Measurements from ENCODE around the gene DVL2.

The DVL2 gene

DNA sequence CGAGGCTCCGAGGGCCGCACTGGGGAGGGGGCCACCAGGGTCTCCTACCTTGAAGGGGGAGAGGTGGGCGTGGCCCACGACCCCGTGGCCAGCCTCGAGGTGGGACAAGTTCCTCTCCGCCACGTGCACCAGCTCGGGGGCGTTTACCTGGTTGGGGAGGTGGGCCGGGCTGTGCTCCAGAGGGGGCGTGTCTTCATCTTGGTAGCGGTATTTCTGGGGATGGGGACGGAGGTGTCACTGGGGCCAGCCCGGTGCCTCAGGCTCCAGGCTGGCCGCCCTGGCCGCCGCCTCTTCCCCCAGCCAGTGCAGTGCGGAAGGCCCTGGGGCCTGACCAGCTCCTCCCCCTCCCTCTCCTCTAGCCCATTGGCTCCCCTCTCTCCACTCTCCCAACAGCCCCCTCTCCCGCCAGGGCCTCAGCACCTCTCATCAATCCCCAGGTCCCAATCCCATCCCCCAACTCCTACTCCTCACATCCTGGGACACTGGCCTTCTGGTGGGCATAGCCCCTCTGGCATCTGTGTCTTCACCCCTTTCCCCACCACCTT lies 26.2 kb downstream of the DVL2 start:
- TF ChIP-seq, protein P1, sequence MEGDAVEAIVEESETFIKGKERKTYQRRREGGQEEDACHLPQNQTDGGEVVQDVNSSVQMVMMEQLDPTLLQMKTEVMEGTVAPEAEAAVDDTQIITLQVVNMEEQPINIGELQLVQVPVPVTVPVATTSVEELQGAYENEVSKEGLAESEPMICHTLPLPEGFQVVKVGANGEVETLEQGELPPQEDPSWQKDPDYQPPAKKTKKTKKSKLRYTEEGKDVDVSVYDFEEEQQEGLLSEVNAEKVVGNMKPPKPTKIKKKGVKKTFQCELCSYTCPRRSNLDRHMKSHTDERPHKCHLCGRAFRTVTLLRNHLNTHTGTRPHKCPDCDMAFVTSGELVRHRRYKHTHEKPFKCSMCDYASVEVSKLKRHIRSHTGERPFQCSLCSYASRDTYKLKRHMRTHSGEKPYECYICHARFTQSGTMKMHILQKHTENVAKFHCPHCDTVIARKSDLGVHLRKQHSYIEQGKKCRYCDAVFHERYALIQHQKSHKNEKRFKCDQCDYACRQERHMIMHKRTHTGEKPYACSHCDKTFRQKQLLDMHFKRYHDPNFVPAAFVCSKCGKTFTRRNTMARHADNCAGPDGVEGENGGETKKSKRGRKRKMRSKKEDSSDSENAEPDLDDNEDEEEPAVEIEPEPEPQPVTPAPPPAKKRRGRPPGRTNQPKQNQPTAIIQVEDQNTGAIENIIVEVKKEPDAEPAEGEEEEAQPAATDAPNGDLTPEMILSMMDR (conservative IDR thresholded peaks at IDR 0.05): no peak
- H3K27ac ChIP-seq: no peak overlapping the region

DNA sequence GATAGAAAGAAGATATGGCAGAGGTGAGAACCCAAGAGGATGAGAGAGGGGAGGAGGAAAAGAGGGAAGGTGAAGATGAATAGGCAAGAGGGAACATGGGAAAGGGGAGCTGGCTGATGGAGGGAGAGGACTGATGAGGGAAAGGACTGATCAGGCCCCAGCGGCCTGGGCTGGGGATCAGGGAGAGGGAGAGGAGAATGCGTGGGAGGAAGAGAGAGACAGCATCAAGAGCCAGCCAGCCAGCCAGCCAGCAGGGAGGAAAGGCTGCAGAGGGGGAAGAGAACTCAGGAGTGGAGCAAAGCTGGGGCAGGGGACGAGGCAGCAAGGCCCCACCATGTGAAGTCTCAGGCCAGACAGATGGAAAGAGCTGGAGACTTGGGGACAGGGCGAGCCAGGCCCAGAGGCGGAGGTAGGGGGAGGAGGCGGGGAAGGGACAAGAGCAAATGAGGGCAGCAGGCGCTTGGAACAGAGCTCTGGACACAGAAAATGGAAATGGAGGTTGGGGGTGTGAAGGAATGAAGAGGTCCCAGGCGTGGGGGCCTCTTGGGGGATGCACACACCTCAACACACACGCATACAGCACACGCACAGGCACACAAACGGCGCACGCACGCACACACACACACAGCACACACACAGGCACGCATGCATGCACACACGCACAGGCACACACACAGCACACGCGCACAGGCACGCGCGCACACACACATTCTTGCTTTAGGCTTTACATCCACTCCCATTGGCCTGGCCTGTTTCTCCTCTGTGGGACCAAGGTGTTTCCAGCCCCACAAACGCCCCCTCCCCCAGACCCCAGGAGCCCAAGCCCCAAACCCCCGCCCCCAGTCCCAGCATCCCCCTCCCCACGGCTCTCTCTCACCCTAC lies 27.0 kb downstream of the DVL2 start:
- no peak overlapping the region for H3K27ac ChIP-seq
- TF ChIP-seq, protein P1 (conservative IDR thresholded peaks at IDR 0.05): no peak

DNA sequence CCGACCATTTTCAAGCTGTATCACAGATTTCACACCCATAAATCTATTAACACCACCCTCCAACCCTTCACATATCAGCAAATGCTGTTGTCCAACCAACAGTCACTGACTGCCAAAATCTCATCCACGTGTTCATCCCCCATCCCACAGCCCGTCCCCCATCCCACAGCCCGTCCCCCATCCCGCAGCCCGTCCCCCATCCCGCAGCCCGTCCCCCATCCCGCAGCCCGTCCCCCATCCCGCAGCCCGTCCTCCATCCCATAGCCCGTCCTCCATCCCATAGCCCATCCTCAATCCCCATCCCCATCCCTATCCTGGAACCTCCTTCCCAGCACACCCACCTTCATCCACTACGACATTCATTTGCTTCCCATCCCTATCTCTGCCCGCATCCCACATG lies 28.8 kb downstream of the DVL2 start:
- H3K27ac ChIP-seq: no peak overlapping the region

DNA sequence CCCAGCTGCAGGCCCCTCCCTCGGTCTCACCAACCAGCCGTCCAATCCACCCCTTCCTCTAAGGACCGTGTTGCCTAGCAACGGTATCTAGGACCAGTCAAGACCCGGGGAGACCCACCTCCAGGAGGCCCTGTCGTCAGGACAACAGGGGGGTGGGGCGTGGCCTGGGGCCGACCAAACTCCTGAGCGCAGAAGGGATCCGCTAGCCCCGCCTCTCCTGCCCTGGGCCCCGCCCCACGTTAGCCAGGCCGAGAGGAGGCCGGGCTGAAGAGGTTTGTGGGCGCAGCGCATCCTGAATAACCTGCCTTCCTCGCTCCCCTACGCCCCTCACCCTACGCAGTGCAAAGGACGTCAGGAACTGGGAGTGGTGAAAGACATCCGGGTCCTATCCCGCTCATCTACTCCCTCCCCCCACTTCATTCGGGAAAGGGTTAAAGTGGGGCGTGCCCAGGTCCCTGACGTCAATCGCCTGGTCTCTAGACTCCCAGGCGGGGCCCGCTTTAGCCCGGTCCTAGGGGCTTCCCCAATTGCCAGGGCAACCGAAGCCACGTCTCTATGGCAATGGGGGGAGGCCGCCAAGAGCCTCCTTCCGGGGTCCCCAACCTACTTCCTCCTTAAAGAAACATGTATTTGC lies 29.4 kb downstream of the DVL2 start:
- TF ChIP-seq, protein P1 (conservative IDR thresholded peaks at IDR 0.05): no peak
- H3K27ac ChIP-seq: peak overlapping the region; percentile 16; the same call in 1 of the 2 replicates

More for the DNA sequence above, 28.8 kb downstream of the DVL2 start:
- TF ChIP-seq, protein P1 (conservative IDR thresholded peaks at IDR 0.05): no peak

DNA sequence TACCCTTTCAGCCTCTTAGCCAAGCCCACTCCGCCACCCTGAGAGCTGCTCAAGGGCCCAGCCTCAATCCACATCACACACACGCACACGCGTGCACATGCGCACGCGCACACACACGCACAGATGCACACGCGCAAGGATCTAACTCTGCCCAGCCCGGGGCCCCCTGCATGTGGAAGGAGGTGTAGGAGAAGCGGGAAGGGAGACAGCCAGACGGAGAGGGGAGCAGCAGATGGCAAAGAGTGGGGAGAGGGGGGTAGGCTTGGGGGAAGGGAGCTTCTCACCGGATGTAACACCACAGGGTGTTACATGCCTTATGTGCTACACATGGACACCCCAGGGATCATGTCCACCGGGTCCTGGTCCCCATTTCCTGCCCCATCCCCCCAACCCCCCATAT lies 30.0 kb downstream of the DVL2 start:
- H3K27ac ChIP-seq: peak overlapping the region; percentile 16; the same call in 1 of the 2 replicates
- TF ChIP-seq, protein P1 (conservative IDR thresholded peaks at IDR 0.05): no peak

DNA sequence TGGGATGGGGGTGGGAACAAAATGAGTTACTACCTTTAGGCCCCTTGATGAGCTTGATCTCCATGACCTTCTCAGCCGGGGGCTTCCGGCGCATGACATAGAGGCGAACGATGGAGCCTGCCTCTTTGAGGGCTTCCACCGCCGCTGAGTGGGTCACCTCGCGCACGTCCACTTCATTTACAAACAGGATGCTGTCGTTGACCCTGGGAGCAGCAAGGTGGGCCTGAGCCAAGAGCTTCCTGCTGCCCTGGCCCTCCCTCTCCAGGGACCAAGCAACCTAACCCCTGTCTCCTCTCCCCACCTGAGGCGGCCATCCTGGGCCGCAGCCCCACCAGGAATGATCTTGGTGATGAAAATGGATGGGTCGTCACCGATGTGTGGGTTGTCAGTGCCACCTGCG lies 30.9 kb downstream of the DVL2 start:
- H3K27ac ChIP-seq: no peak overlapping the region
- TF ChIP-seq, protein P1 (conservative IDR thresholded peaks at IDR 0.05): no peak

DNA sequence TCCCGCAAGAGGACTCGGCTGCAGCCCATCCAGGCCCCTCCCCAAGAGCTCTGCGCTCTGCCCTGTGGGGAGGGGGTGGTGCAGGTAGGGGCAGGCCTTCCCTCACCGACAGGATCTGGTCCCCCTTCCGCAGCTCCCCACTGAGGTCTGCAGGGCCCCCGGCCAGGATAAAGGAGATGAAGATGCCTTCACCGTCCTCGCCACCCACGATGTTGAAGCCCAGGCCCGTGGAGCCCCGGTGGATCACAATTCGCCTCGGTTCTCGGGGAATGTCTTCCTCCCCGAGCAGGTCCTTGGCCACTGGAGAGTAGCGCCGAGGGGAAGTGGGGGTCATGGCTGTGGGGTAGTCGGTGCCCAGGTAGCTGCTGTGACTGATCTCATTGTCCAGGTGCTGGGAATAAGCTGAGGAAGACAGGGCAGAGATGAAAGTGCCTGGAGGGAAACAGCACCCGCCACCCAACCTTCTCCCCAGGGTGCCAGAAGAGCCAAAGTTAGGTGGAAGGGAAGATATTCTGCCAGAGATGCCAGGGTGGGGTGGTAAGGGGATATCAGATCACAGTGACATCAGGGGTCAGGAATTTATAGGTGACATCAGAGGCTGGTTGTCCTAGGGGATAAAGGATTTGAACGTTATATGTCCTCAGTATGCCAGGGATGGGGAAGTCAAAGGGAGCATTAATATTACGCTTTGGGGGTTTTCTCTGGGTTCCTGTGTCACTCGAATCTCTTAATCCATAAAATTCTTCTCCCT lies 37.5 kb downstream of the DVL2 start:
- no peak overlapping the region for H3K27ac ChIP-seq
- TF ChIP-seq, protein P1 (conservative IDR thresholded peaks at IDR 0.05): no peak

Data from VCaP (cell line).